Activated CD4-positive, alpha-beta T cell treated with anti-CD3 and anti-CD28 coated beads for 4 hours (primary cell): ENCODE results near the gene INSIG2.

ENCODE experiments used
- DNase-seq, 2 donors: peaks; one replicate each; pipeline ENCODE4 v3.0.0-alpha.2; 2020

INSIG2 gene

DNA sequence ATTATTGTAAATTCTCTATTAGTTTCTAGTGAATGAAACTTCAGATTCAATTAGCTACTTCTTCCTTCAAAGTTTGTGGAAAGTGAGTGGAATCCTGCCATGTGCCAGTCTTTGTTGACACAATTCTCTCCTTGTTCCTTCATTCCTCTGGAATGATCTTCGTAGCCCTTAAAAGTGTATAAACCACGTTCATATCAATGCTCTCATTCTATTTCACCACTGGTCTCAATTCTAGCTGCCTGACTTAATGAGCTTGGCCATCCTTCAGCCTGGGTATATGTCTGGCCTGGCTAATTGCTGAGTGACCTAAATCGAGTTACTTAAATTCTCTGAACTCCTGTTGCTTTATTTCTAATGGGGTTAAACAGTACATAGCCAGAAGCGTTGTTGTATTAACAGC is 43.5 kb downstream of the INSIG2 start:
- no peak for DNase-seq

- DNase-seq = no peak
Measured at GRCh38 chr2:118133916-118134315, 45.6 kb downstream of the INSIG2 start.

DNA sequence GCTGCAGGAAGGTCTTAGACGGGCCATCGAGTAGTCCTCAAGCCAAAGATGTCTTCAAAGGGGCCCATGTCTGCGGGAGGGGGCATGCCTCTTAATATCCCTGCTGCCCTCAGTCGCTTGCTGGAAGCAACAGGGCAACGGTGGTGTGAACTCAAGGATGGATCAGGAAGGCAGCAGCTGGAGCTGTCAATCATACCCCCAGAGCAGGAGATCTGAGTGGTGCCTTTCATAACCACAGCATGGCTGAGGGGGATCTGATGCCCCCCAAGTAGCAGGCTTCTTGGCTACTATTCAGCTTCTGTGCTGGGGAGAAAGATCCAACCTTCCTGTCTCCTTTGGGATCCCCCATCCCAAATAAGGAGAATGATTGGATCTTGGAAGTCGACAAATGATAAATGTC is 46.4 kb downstream of the INSIG2 start:
- no peak for DNase-seq

DNA sequence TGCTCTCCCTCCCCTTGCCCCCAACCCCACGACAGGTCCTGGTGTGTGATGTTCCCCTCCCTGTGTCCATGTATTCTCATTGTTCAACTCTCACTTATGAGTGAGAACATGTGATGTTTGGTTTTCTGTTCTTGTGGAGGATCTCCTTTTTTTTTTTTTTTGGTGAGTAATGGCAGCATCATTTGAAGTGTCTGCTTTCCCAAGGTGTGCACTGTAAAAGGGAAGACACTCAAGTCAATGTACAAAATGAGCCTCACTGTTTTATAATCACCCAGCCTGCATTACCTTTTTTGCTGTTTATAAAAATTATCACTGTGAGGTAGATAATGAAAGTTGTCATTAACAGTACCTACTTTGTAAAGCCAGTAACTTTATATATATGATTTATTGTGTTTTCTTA is 56.9 kb downstream of the INSIG2 start:
- no peak for DNase-seq

DNA sequence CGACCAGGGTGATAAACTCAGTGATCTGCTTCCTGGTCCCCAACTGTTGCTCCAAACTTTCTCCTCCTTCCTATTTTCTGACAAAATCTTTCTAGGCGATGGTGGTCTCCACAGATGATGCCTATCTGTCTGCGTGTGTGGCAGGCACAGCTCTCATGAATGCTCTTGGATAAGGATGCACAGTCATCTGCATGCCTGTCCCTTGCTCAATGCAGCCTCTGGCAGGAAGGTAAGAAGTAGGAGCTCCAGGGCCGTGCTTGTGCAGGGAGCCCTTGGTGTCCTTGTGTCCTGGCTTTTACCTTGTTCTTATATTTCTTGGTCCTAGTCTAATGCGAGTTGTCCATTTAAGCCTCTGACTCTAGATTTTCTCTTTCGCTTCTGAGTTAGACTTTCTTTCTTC is 57.5 kb downstream of the INSIG2 start:
- no peak for DNase-seq

- no peak for DNase-seq
Measured at GRCh38 chr2:118146315-118147283, 58.3 kb downstream of the INSIG2 start.

DNA sequence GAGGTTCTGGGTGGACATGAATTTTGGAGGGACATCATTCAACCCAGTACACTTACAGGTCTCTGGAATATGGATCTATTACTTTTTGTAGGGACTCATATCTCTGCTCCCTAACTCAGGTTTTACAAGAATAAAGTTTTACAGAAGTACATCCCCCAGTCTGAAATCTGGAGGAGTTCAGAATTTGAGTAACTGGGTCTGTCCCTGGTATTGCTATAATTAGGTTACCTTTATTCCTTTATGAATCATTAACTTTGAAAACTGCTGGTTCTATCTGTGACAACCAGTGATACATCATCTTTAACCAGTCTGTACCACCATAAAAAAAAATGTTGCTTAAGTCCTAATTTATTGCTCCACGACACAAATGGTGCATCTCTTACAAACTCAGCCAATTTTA is 59.9 kb downstream of the INSIG2 start:
- no peak for DNase-seq

DNA sequence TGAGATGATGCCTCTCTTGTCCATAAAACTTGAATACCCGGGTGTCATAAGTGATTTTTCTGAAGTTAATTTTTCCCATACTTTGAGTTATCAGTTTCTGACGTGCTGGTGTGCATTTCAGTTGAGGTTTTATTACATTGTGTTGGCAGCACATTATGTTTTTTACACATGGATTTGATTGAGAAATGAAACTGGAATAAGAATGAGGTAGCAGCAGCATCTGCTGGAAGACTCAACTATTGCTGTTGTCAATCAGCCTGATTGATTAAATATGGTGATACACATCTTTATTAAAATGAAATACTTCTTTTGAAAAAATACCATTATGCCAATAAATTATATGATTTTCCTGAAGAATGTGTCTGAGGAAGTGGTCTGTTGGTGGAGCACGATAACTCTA is 60.5 kb downstream of the INSIG2 start:
- DNase-seq = no peak

GRCh38 chr2:118150294-118150693 is 62.0 kb downstream of the INSIG2 start:
- no peak for DNase-seq

- no peak for DNase-seq
Measured at GRCh38 chr2:118151831-118152230, 63.6 kb downstream of the INSIG2 start.

GRCh38 chr2:118153433-118153832 is 65.2 kb downstream of the INSIG2 start:
- DNase-seq = no peak

- DNase-seq = no peak
Measured at GRCh38 chr2:118154176-118154575, 65.9 kb downstream of the INSIG2 start.
